IMR-90 (cell line): ENCODE data around the gene PARP1. TPM values are rescaled to one million over a fixed set of nuclear protein-coding genes. Genes with fewer than 3 reads are reported as not detected.
A peak's percentile ranks its signal among the peaks of the same experiment; 100 is the strongest.

ENCODE experiments used
- ATAC-seq: fragments of 200-7000 bp; cut with Tn5 transposase; 2 replicates; pipeline ENCODE4 v1.9.1; 2020; ENCODE audit warnings: low read depth, mild to moderate bottlenecking, moderate library complexity
- BruUV-seq: library from RNA; stranded (reverse); fragments of 400-500 nt; replicated peaks from 2 replicates; lab custom pipeline; 2021; lab: Mats Ljungman, UMichigan
- CTCF ChIA-PET: fragments of 300-600 bp; formaldehyde crosslinking; extraction: SDS; loops from one replicate; lab custom pipeline; 2021; ENCODE audit warnings: antibody characterized with exemption; lab: Yijun Ruan, JAX
- POLR2A ChIA-PET: fragments of 300-600 bp; sonication (Branson Sonifier 250); formaldehyde crosslinking; loops from one replicate; lab custom pipeline; 2022; ENCODE audit warnings: antibody characterized with exemption; ENCODE audit not compliant: unreplicated experiment; lab: Charles Lee
- DNase-seq: peaks from one replicate; pipeline ENCODE4 v3.0.0; 2013
- H2AFZ ChIP-seq: replicated peaks from 2 replicates; pipeline ENCODE3; 2013; ENCODE audit warnings: low read length, mild to moderate bottlenecking; ENCODE audit not compliant: poor library complexity
- H2AK5ac ChIP-seq: 2 replicates; pipeline ENCODE4 v1.6.1; 2013; ENCODE audit warnings: low read depth, low read length, inconsistent platforms
- H2AK9ac ChIP-seq: replicated peaks from 2 replicates; pipeline ENCODE3; 2013; ENCODE audit warnings: mild to moderate bottlenecking, low read depth, low read length, moderate library complexity; ENCODE audit not compliant: poor library complexity
- H2BK120ac ChIP-seq: 2 replicates; pipeline ENCODE4 v1.6.1; 2013; ENCODE audit warnings: low read depth, low read length, inconsistent platforms
- H2BK15ac ChIP-seq: 3 replicates; pipeline ENCODE4 v1.6.1; 2013; ENCODE audit warnings: low read depth, low read length, inconsistent platforms
- H2BK20ac ChIP-seq: 2 replicates; pipeline ENCODE4 v1.6.1; 2013; ENCODE audit warnings: low read depth, mild to moderate bottlenecking, inconsistent platforms, low read length, moderate library complexity
- H2BK5ac ChIP-seq: 2 replicates; pipeline ENCODE4 v1.6.1; 2013; ENCODE audit warnings: mild to moderate bottlenecking, low read depth, low read length, inconsistent platforms; ENCODE audit not compliant: poor library complexity, severe bottlenecking
- H3K14ac ChIP-seq: replicated peaks from 2 replicates; pipeline ENCODE4 v1.6.1; 2013; ENCODE audit warnings: low read depth, low read length, inconsistent platforms
- H3K18ac ChIP-seq: 2 replicates; pipeline ENCODE4 v1.6.1; 2013; ENCODE audit warnings: low read depth, low read length, control low read depth
- H3K23ac ChIP-seq: 2 replicates; pipeline ENCODE4 v1.6.1; 2013; ENCODE audit warnings: low read depth, low read length, inconsistent platforms
- H3K27ac ChIP-seq: 2 replicates; pipeline ENCODE4 v1.5.1; 2013; ENCODE audit warnings: mild to moderate bottlenecking, control low read depth, low read length; ENCODE audit not compliant: insufficient read depth
- H3K27me3 ChIP-seq: 2 replicates; pipeline ENCODE4 v1.6.1; 2013; ENCODE audit warnings: low read length; ENCODE audit not compliant: control insufficient read depth, insufficient read depth
- H3K36me3 ChIP-seq: 2 replicates; pipeline ENCODE4 v1.6.1; 2013; ENCODE audit warnings: low read length, mixed read lengths; ENCODE audit not compliant: control insufficient read depth, insufficient read depth
- H3K4ac ChIP-seq: 2 replicates; pipeline ENCODE4 v1.6.1; 2013; ENCODE audit warnings: low read depth, low read length, inconsistent platforms
- H3K4me1 ChIP-seq: 2 replicates; pipeline ENCODE4 v1.6.1; 2013; ENCODE audit warnings: low read length, mixed read lengths; ENCODE audit not compliant: control insufficient read depth, insufficient read depth
- H3K4me2 ChIP-seq: 2 replicates; pipeline ENCODE4 v1.6.1; 2013; ENCODE audit warnings: low read depth, mild to moderate bottlenecking, control low read depth, low read length, moderate library complexity
- H3K4me3 ChIP-seq: 2 replicates; pipeline ENCODE4 v1.5.1; 2013; ENCODE audit warnings: low read depth, mild to moderate bottlenecking, control low read depth, low read length, moderate library complexity; ENCODE audit not compliant: insufficient read depth
- H3K56ac ChIP-seq: 2 replicates; pipeline ENCODE4 v1.6.1; 2013; ENCODE audit warnings: low read length, inconsistent platforms; ENCODE audit not compliant: insufficient read depth; ENCODE audit errors: extremely low read depth
- H3K79me1 ChIP-seq, 2 experiments: 2 replicates each; pipeline ENCODE4 v1.6.1; 2013; ENCODE audit warnings: low read length in 2 of 2, inconsistent platforms in 1 of 2, low read depth in 1 of 2
- H3K9ac ChIP-seq: 2 replicates; pipeline ENCODE4 v1.6.1; 2013; ENCODE audit warnings: low read depth, low read length, control low read depth
- H3K9me1 ChIP-seq: 2 replicates; pipeline ENCODE4 v1.6.1; 2013; ENCODE audit warnings: low read length, inconsistent platforms; ENCODE audit not compliant: insufficient read depth
- H3K9me3 ChIP-seq: 2 replicates; pipeline ENCODE4 v1.6.1; 2013; ENCODE audit warnings: low read length; ENCODE audit not compliant: control insufficient read depth, insufficient read depth
- H4K20me1 ChIP-seq: 2 replicates; pipeline ENCODE4 v1.6.1; 2013; ENCODE audit warnings: low read length, inconsistent platforms; ENCODE audit not compliant: insufficient read depth
- H4K5ac ChIP-seq: 2 replicates; pipeline ENCODE4 v1.6.1; 2013; ENCODE audit warnings: mild to moderate bottlenecking, low read depth, low read length, control low read depth
- H4K8ac ChIP-seq, 2 experiments: 2 replicates each; pipeline ENCODE4 v1.6.1; 2013; ENCODE audit warnings: low read depth in 2 of 2, low read length in 2 of 2, control low read depth in 1 of 2, inconsistent platforms in 1 of 2
- H4K91ac ChIP-seq: 2 replicates; pipeline ENCODE4 v1.6.1; 2013; ENCODE audit warnings: low read depth, low read length, inconsistent platforms; ENCODE audit not compliant: insufficient read depth
- CEBPB ChIP-seq: IDR thresholded peaks from 2 replicates; pipeline ENCODE4 v1.6.1; 2012; ENCODE audit warnings: low read depth, low read length, improper control_type of control experiment
- CTCF ChIP-seq: conservative IDR thresholded peaks from 2 replicates; pipeline ENCODE4 v1.5.1; 2012; ENCODE audit warnings: mild to moderate bottlenecking, low read depth, low read length, improper control_type of control experiment
- RAD21 ChIP-seq: IDR thresholded peaks from 2 replicates; pipeline ENCODE4 v1.6.1; 2012; ENCODE audit warnings: low read length, improper control_type of control experiment
- RCOR1 ChIP-seq: IDR thresholded peaks from 2 replicates; pipeline ENCODE4 v1.6.1; 2012; ENCODE audit warnings: mild to moderate bottlenecking, low read length, improper control_type of control experiment; ENCODE audit not compliant: insufficient replicate concordance
- SMC3 ChIP-seq: fragments of 150-350 bp; IDR thresholded peaks from 2 replicates; pipeline ENCODE4 v1.6.1; 2016; ENCODE audit warnings: low read depth, mild to moderate bottlenecking, antibody characterized with exemption, low read length, moderate library complexity
- WGBS, 2 experiments: methylation state at CpG; one replicate each; pipeline versions ENCODE4 v1.1.5 to v1.1.7; 2013; ENCODE audit warnings: missing lambda C conversion rate in 2 of 2; ENCODE audit not compliant: insufficient read length in 1 of 2; ENCODE audit errors: extremely low coverage in 2 of 2; 5-methylcytosine and 5-hydroxymethylcytosine counted together
- dilution Hi-C: fragments of 300-500 bp; cut with HindIII; formaldehyde crosslinking; loops from one replicate; pipeline ENCODE4 v1.14.3; 2018; ENCODE audit warnings: low sequenced_read_pairs; ENCODE audit not compliant: unreplicated experiment
- in situ Hi-C: fragments of 300-500 bp; cut with MboI; formaldehyde crosslinking; loops from 3 replicates; pipeline ENCODE4 v1.14.3; 2019; ENCODE audit warnings: low sequenced_read_pairs, inconsistent platforms, mixed read lengths
- intact Hi-C: fragments of 100-400 bp; cut with micrococcal nuclease; formaldehyde crosslinking; loops from 2 replicates; pipeline ENCODE4 v1.10.0; 2022
- polyA plus RNA-seq, 3 experiments: library from polyadenylated mRNA; depleted of rRNA; stranded (reverse); fragments of >200 nt; gene quantifications; 2 replicates each; pipeline ENCODE4 v1.2.3, GENCODE V29; 2012; ENCODE audit warnings: low replicate concordance in 1 of 3
- total RNA-seq: library from RNA; depleted of rRNA; stranded (reverse); fragments of >200 nt; gene quantifications from 2 replicates; pipeline ENCODE4 v1.2.3, GENCODE V29; 2012

The PARP1 gene
- total and polyA plus RNA-seq, 2 of the 4 experiments (the other 2 are of a cell fraction), result 86.5 to 105 TPM

- Histone ChIP-seq H2BK15ac (no peak overlapping the region), H3K79me1 (no peaks in the 10 kb centered on the region), H3K9me1 (no peaks in the 10 kb centered on the region), H3K9ac (no peak overlapping the region), H3K56ac (no peak overlapping the region), H3K27ac (no peak overlapping the region), H3K4ac (no peak overlapping the region), H3K4me2 (no peak overlapping the region), H2AK9ac (no peak overlapping the region), H2AK5ac (no peak overlapping the region), H2BK20ac (no peak overlapping the region), H4K5ac (no peak overlapping the region), H2BK5ac (no peak overlapping the region), H3K27me3 (peaks cover 22% of the 10 kb centered on the region), H4K20me1 (no peaks in the 10 kb centered on the region), H2AFZ (peak overlapping the region; percentile 53), H3K36me3 (no peaks in the 10 kb centered on the region), H3K18ac (no peak overlapping the region), H4K91ac (no peak overlapping the region), H2BK120ac (no peak overlapping the region), H3K4me1 (no peaks in the 10 kb centered on the region; the same call in 1 of the 2 replicates), H4K8ac (no peak overlapping the region), H3K14ac (no peak overlapping the region), H3K4me3 (no peak overlapping the region), H3K9me3 (no peaks in the 10 kb centered on the region), H3K23ac (no peak overlapping the region)
- DNase-seq (peak; percentile 10), ATAC-seq (peak; percentile 64)
- dilution Hi-C loops (no loop called here), intact Hi-C loops (no loop called here), in situ Hi-C loops (no loop called here)
- BruUV-seq, result no TSS peak
- ChIA-PET POLR2A (no interaction called here), CTCF (interaction anchor here (0.9 to 1.4 kb wide), 3 partner anchors 12 to 18 kb away, joined by 3 to 4 read pairs (median 3); no protein-coding TSS in a partner anchor)
- 46% methylated on average over 4 of the region's 8 CpGs; no CpG with 5 or more reads in 1 of the 2 experiments for WGBS, 2 experiments
- TF ChIP-seq CTCF (peak; percentile 26), RAD21 (peak; percentile 25; the same call in 1 of the 2 replicates), SMC3 (0 out of 2 replicates have a peak, but pooled peaks have one; percentile 8), CEBPB (no peak), RCOR1 (no peak)
Observed at GRCh38 chr1:226424221-226425003, 16.5 kb upstream of the PARP1 start.
